Liver (tissue), 9 donors: ENCODE data around the gene CLMN. TPM values are rescaled to one million over a fixed set of nuclear protein-coding genes. Genes with fewer than 3 reads are reported as not detected.

ENCODE experiments used
- DNase-seq: peaks from one replicate; pipeline ENCODE4 v3.0.0-alpha.2; 2017; ENCODE audit warnings: low spot score
- H3K27ac ChIP-seq, 2 donors: one replicate each; pipeline ENCODE4 v1.7.0; 2013; ENCODE audit warnings: inconsistent platforms in 2 of 2, low read length in 2 of 2, control low read depth in 1 of 2, low read depth in 1 of 2, mild to moderate bottlenecking in 1 of 2
- H3K27me3 ChIP-seq, 4 donors: one replicate each; pipeline versions ENCODE4 v1.6.1 to v1.7.0; 2013; ENCODE audit warnings: low read length in 3 of 4, inconsistent platforms in 1 of 4, mild to moderate bottlenecking in 1 of 4, moderate library complexity in 1 of 4; ENCODE audit not compliant: control insufficient read depth in 4 of 4, insufficient read depth in 4 of 4
- H3K36me3 ChIP-seq, 4 donors: one replicate each; pipeline versions ENCODE4 v1.6.1 to v1.7.0; 2013; ENCODE audit warnings: low read length in 3 of 4, mild to moderate bottlenecking in 3 of 4, low read depth in 1 of 4, moderate library complexity in 1 of 4; ENCODE audit not compliant: control insufficient read depth in 4 of 4, insufficient read depth in 3 of 4
- H3K4me1 ChIP-seq, 4 donors: one replicate each; pipeline versions ENCODE4 v1.6.1 to v1.7.0; 2013; ENCODE audit warnings: low read length in 3 of 4, mild to moderate bottlenecking in 3 of 4, moderate library complexity in 1 of 4; ENCODE audit not compliant: control insufficient read depth in 4 of 4, insufficient read depth in 4 of 4
- H3K4me3 ChIP-seq, 3 donors: one replicate each; pipeline versions ENCODE4 v1.6.1 to v1.7.0; 2013; ENCODE audit warnings: low read length in 3 of 3, control low read depth in 1 of 3, low read depth in 1 of 3, mild to moderate bottlenecking in 1 of 3
- H3K9ac ChIP-seq, 2 donors: one replicate each; pipeline ENCODE4 v1.7.0; 2013; ENCODE audit warnings: low read length in 2 of 2, mild to moderate bottlenecking in 2 of 2, moderate library complexity in 2 of 2, control low read depth in 1 of 2, low read depth in 1 of 2
- H3K9me3 ChIP-seq, 4 donors: one replicate each; pipeline versions ENCODE4 v1.6.1 to v1.7.0; 2013; ENCODE audit warnings: low read length in 3 of 4; ENCODE audit not compliant: control insufficient read depth in 4 of 4
- ATF3 ChIP-seq: IDR thresholded peaks from 2 replicates; pipeline ENCODE4 v1.6.1; 2016; ENCODE audit warnings: antibody characterized with exemption
- CTCF ChIP-seq: fragments of 150-350 bp; IDR thresholded peaks from 2 replicates; pipeline ENCODE4 v1.5.1; 2017; ENCODE audit warnings: improper control_type of control experiment, low read depth, low read length; ENCODE audit not compliant: missing input control
- EGR1 ChIP-seq, 2 donors: IDR thresholded peaks; 2 replicates each; pipeline ENCODE4 v1.6.1; 2016 to 2018; ENCODE audit warnings: antibody characterized with exemption in 2 of 2, low read depth in 2 of 2
- FOXA1 ChIP-seq: IDR thresholded peaks from 2 replicates; pipeline ENCODE4 v1.6.1; 2016; ENCODE audit warnings: antibody characterized with exemption
- FOXA2 ChIP-seq: IDR thresholded peaks from 2 replicates; pipeline ENCODE4 v1.6.1; 2016; ENCODE audit warnings: antibody characterized with exemption
- GABPA ChIP-seq, 2 donors: IDR thresholded peaks in 1 of 2; conservative IDR thresholded peaks in 1 of 2; 2 replicates each; pipeline ENCODE4 v1.6.1; 2016; ENCODE audit warnings: antibody characterized with exemption in 2 of 2, mild to moderate bottlenecking in 1 of 2, moderate library complexity in 1 of 2
- HNF4G ChIP-seq: IDR thresholded peaks from 2 replicates; pipeline ENCODE4 v1.6.1; 2016; ENCODE audit warnings: antibody characterized with exemption
- JUND ChIP-seq, 2 donors: IDR thresholded peaks; 2 replicates each; pipeline ENCODE4 v1.6.1; 2016; ENCODE audit warnings: antibody characterized with exemption in 2 of 2
- NR2F2 ChIP-seq: IDR thresholded peaks from 2 replicates; pipeline ENCODE4 v1.6.1; 2016; ENCODE audit warnings: antibody characterized with exemption
- RAD21 ChIP-seq, 2 donors: IDR thresholded peaks; 2 replicates each; pipeline ENCODE4 v1.6.1; 2016; ENCODE audit warnings: antibody characterized with exemption in 2 of 2, mild to moderate bottlenecking in 2 of 2
- REST ChIP-seq: IDR thresholded peaks from 2 replicates; pipeline ENCODE4 v1.6.1; 2016; ENCODE audit warnings: antibody characterized with exemption, mild to moderate bottlenecking
- RXRA ChIP-seq, 2 donors: IDR thresholded peaks; 2 replicates each; pipeline ENCODE4 v1.6.1; 2017 to 2018; ENCODE audit warnings: antibody characterized with exemption in 2 of 2, mild to moderate bottlenecking in 1 of 2
- SP1 ChIP-seq: IDR thresholded peaks from 2 replicates; pipeline ENCODE4 v1.6.1; 2018; ENCODE audit warnings: antibody characterized with exemption, mild to moderate bottlenecking
- TAF1 ChIP-seq: conservative IDR thresholded peaks from 2 replicates; pipeline ENCODE4 v1.6.1; 2016; ENCODE audit warnings: antibody characterized with exemption, mild to moderate bottlenecking
- YY1 ChIP-seq: IDR thresholded peaks from 2 replicates; pipeline ENCODE4 v1.6.1; 2016; ENCODE audit warnings: antibody characterized with exemption, mild to moderate bottlenecking
- WGBS: extraction: QIAGEN DNeasy Blood & Tissue Kit; methylation state at CpG from one replicate; pipeline ENCODE4 v1.1.7; 2013; 5-methylcytosine and 5-hydroxymethylcytosine counted together
- polyA plus RNA-seq, 2 donors: library from polyadenylated mRNA; stranded (reverse) in 1 of 2; unstranded in 1 of 2; fragments of 200-250 nt in 1 of 2; fragments of >200 nt in 1 of 2; fragmentation: Nextera tagmentation in 1 of 2; extraction: Ambion mirVana in 1 of 2; gene quantifications; one replicate each; pipeline versions ENCODE4 v1.2.1 to v1.2.3, GENCODE V29; 2013 to 2015
- total RNA-seq, 2 donors: library from RNA; depleted of rRNA; stranded (reverse); fragments of >200 nt; gene quantifications; one replicate each; pipeline ENCODE4 v1.2.3, GENCODE V29; 2014
- donor health status: healthy.
- donor health status: healthy.
- donor health status: healthy.
- donor health status: healthy.
- donor health status: healthy.

Gene CLMN
- total and polyA plus RNA-seq, 4 donors: 6.0 to 41.1 (median 24.1) TPM

- Histone ChIP-seq H3K27me3 (no peaks in the 10 kb centered on the region), H3K9ac (no peak overlapping the region), H3K27ac (no peak overlapping the region), H3K36me3 (peaks cover 0 to 5% (median 0%) of the 10 kb centered on the region in 4 donors), H3K4me1 (peaks cover 18 to 32% (median 26%) of the 10 kb centered on the region in 4 donors), H3K9me3 (no peaks in the 10 kb centered on the region), H3K4me3 (no peak overlapping the region)
- no peak for DNase-seq
- TF ChIP-seq TAF1 (no peak), FOXA2 (no peak), RXRA (IDR thresholded peaks at IDR 0.05) (no peak), RAD21 (IDR thresholded peaks at IDR 0.05) (no peak), GABPA (IDR thresholded peaks at IDR 0.05 in 1 of 2, conservative IDR thresholded peaks at IDR 0.05 in 1 of 2) (no peak), HNF4G (no peak), SP1 (no peak), EGR1 (IDR thresholded peaks at IDR 0.05; ENCODE audit: low read depth in 2 of 2) (no peak), JUND (IDR thresholded peaks at IDR 0.05) (no peak)
- WGBS: 90% methylated on average over 4 of the region's 4 CpGs
These were observed 101.7 kb downstream of the CLMN start for GRCh38 chr14:95218006-95218405.

- TF ChIP-seq SP1 (no peak), ATF3 (no peak), RAD21 (IDR thresholded peaks at IDR 0.05) (no peak), FOXA2 (no peak), HNF4G (no peak), NR2F2 (no peak), REST (no peak), YY1 (no peak), CTCF (no peak), EGR1 (IDR thresholded peaks at IDR 0.05; ENCODE audit: low read depth in 2 of 2) (no peak), FOXA1 (no peak), TAF1 (no peak)
- Histone ChIP-seq H3K9me3 (no peaks in the 10 kb centered on the region), H3K27ac (no peak overlapping the region), H3K4me1 (peaks cover 16 to 30% (median 24%) of the 10 kb centered on the region in 4 donors), H3K9ac (no peak overlapping the region), H3K36me3 (peaks cover 0 to 5% (median 0%) of the 10 kb centered on the region in 4 donors), H3K27me3 (no peaks in the 10 kb centered on the region), H3K4me3 (no peak overlapping the region)
- no peak for DNase-seq
- 78% methylated on average over 10 of the region's 10 CpGs for WGBS
These were observed 102.3 kb downstream of the CLMN start for GRCh38 chr14:95217391-95217900.
